GM19395 (cell line): ENCODE data around the gene STARD3NL.

Experiments
- ATAC-seq: cut with Tn5 transposase; IDR thresholded peaks from one replicate; pipeline ENCODE4 v1.9.1; 2021; ENCODE audit warnings: mild to moderate bottlenecking, moderate library complexity; ENCODE audit not compliant: unreplicated experiment

The STARD3NL gene

GRCh38 chr7:38182450-38182849 is 4.4 kb downstream of the STARD3NL start:
- ATAC-seq, result no peak

GRCh38 chr7:38185395-38186307 is 7.6 kb downstream of the STARD3NL start:
- ATAC-seq, result no peak

GRCh38 chr7:38186593-38187314 is 8.7 kb downstream of the STARD3NL start:
- no peak for ATAC-seq

- ATAC-seq, result peak; percentile 86
These were observed 9.9 kb downstream of the STARD3NL start for GRCh38 chr7:38187794-38188440.

GRCh38 chr7:38189231-38189938 is 11.3 kb downstream of the STARD3NL start:
- ATAC-seq, result no peak

- ATAC-seq, result no peak
These were observed 12.0 kb downstream of the STARD3NL start for GRCh38 chr7:38190011-38190410.

GRCh38 chr7:38191791-38192190 is 13.7 kb downstream of the STARD3NL start:
- no peak for ATAC-seq

- no peak for ATAC-seq
These were observed 14.3 kb downstream of the STARD3NL start for GRCh38 chr7:38192327-38192726.

GRCh38 chr7:38195804-38196595 is 18.0 kb downstream of the STARD3NL start:
- no peak for ATAC-seq

- no peak for ATAC-seq
These were observed 20.3 kb downstream of the STARD3NL start for GRCh38 chr7:38198366-38198765.

GRCh38 chr7:38199154-38199553 is 21.1 kb downstream of the STARD3NL start:
- ATAC-seq, result no peak

- ATAC-seq, result no peak
These were observed 21.7 kb downstream of the STARD3NL start for GRCh38 chr7:38199782-38200181.

- no peak for ATAC-seq
These were observed 28.0 kb downstream of the STARD3NL start for GRCh38 chr7:38206071-38206470.

- ATAC-seq, result no peak
These were observed 29.8 kb downstream of the STARD3NL start for GRCh38 chr7:38207843-38208242.

GRCh38 chr7:38211486-38211885 is 33.4 kb downstream of the STARD3NL start:
- no peak for ATAC-seq

GRCh38 chr7:38211940-38212339 is 33.9 kb downstream of the STARD3NL start:
- no peak for ATAC-seq

GRCh38 chr7:38215115-38215514 is 37.1 kb downstream of the STARD3NL start:
- no peak for ATAC-seq

GRCh38 chr7:38215735-38216670 is 38.0 kb downstream of the STARD3NL start:
- peak; percentile 97 for ATAC-seq

- no peak for ATAC-seq
These were observed 39.6 kb downstream of the STARD3NL start for GRCh38 chr7:38217672-38218071.
